NK-92 (cell line): ENCODE results near the gene SLC24A4.

ENCODE experiments used
- DNase-seq: peaks from one replicate; lab custom pipeline; 2025; ENCODE audit not compliant: unreplicated experiment; lab: John Stamatoyannopoulos, UW

Gene SLC24A4

GRCh38 chr14:92538412-92538985 is 215.5 kb downstream of the SLC24A4 start:
- DNase-seq, result no peak

DNA sequence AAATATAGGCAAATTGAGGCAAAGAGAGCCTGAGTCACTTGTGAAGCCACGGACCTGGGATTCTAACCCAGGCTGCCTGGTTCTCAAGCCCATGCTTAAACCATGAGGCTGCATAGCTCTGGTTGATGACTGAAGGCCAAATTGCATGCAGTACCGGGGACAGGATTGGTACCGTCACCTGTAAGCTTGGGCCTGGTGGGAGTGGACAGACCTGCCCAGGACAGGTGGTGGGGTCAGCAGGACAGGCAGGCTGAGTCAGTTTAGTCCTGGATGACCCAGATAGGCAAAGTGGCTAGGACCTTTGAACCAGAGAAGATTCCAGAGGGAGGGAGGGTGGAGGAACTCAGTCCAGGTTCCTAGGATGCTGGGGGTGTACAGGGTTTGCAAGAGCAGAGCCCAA is 216.5 kb downstream of the SLC24A4 start:
- no peak for DNase-seq

GRCh38 chr14:92539875-92540274 is 216.9 kb downstream of the SLC24A4 start:
- DNase-seq, result no peak

GRCh38 chr14:92540472-92541048 is 217.6 kb downstream of the SLC24A4 start:
- DNase-seq, result no peak

- DNase-seq, result no peak
These were observed 220.0 kb downstream of the SLC24A4 start for GRCh38 chr14:92542766-92543554.

- no peak for DNase-seq
These were observed 221.2 kb downstream of the SLC24A4 start for GRCh38 chr14:92544051-92544720.

DNA sequence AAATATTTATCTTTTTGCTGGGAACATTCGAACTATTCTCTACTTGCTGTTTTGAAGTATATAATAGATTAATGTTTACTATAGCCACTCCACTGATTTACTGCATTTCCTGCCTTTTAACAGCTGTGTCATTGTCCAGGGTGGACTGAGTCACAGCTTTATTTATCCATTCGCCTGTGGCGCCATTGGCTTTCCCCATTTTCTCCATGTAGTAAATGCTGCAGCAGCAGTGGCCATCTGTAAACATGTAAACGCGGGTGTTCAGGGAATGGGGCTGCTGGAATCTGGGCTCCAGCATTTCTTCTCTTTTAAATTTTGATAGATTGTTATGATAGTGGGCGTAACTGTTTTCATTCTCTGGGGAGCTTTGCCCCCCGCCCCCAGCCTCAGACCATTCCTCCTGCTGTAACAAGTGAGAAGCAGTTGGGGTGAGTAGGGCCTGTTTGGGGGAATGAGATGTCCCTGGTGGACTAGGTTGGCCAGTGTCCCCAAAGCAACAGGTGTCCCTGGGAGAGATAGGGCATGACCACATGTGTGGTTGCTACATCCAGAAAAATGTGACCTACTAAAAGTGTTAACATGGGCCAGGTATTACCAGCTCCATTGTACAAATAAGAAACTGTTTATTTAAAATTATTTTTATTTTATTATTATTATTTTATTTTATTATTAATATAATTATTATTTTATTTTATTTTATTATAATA is 223.5 kb downstream of the SLC24A4 start:
- no peak for DNase-seq

- DNase-seq, result no peak
These were observed 226.3 kb downstream of the SLC24A4 start for GRCh38 chr14:92549105-92549858.

DNA sequence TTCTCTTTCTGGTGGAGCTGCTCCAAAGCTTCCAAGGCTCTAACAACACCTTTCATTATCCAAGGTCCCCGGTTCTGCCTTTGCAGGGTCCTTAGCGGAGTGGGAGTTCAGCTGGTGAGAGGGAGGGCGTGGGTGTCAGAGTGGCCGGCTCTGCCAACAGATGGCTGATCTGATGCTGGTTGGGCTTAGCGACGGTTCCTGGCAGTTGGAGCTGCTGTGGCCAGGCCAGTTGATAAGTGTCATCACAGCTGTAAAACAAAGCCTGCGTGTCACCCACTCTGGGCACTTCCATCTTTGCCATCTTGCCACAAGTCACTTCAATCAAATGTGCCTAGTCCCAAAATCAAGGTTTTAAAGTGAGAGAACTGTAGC is 226.9 kb downstream of the SLC24A4 start:
- no peak for DNase-seq
